Keratinocyte (primary cell): Measurements from ENCODE around the gene SPOCK3.

Experiments
- CTCF ChIP-seq, 3 experiments: IDR thresholded peaks in 1 of 3; conservative IDR thresholded peaks in 1 of 3; optimal IDR thresholded peaks in 1 of 3; 2 replicates in 2 of 3; 3 replicates in 1 of 3; pipeline versions ENCODE3 to v1.5.1; 2011; ENCODE audit warnings: low read length in 3 of 3, mild to moderate bottlenecking in 3 of 3, moderate library complexity in 2 of 3, control low read depth in 1 of 3, inconsistent platforms in 1 of 3; ENCODE audit not compliant: insufficient read depth in 2 of 3; ENCODE audit errors: extremely low read depth in 1 of 3
- EZH2 ChIP-seq: IDR thresholded peaks from one replicate; pipeline ENCODE4 v1.6.1; 2012; ENCODE audit warnings: inconsistent platforms, mild to moderate bottlenecking, low read length, moderate library complexity

GRCh38 chr4:166802346-166802745, 431.9 kb downstream of the SPOCK3 start:
- TF ChIP-seq CTCF (optimal IDR thresholded peaks at IDR 0.05 in 1 of 3, IDR thresholded peaks at IDR 0.05 in 1 of 3, conservative IDR thresholded peaks at IDR 0.05 in 1 of 3; ENCODE audit: extremely low read depth in 1 of 3, insufficient read depth in 2 of 3, low read length in 3 of 3) (no peak), EZH2 (no peak)
